ENCODE data around the gene PAM16.

The PAM16 gene

DNA sequence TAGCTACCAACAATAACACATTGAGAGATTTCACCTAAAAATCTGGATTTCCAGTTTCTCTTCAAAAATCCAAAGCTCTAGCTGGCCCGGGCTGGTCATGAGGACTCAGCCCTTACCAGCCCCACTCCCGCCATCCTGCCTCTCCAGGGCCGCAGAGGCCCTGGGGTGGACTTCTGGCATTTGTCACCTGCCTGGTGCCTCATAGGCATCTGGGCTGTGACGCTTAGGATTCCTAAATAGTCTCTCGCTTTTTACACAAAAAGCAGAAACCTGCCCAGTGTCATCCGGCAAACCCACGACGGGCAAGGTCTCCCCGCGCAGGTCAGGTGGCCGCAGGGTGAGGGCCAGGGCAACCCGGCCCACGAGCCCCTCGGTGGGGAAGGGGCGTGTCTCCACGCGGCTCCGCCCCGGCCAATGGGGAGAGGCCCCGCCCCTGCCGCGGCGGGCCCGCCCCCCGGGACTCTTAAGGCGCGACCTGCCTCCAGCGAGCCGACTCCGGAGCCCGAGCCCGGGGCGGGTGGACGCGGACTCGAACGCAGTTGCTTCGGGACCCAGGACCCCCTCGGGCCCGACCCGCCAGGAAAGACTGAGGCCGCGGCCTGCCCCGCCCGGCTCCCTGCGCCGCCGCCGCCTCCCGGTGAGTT lies 20.4 kb upstream of the PAM16 start, which contains the start of gene VASN:
Gene VASN (plus strand): TSS at position 492 of the 644 bp plus-strand sequence. CDS start 9,030 bp downstream, outside the sequence.
- Histone ChIP-seq H3K27ac (ENCODE audit: low read depth, low read length) (no peak within 1 kb of the TSS), H3K4me1 (ENCODE audit: control insufficient read depth, low read length) (peaks cover 35% of the 10 kb centered on the region), H3K9me2 (replicated peaks; ENCODE audit: control insufficient read depth, low read length) (no peaks in the 10 kb centered on the region), H3K27me3 (ENCODE audit: control insufficient read depth, low read length) (peaks cover 5% of the 10 kb centered on the region), H3K4me3 (ENCODE audit: low read length) (peak within 1 kb of the TSS; percentile 56), H3K9me3 (ENCODE audit: control insufficient read depth, insufficient read depth, low read length) (no peaks in the 10 kb centered on the region), H3K36me3 (ENCODE audit: control insufficient read depth, low read length) (peaks cover 5% of the 10 kb centered on the region; the same call in 1 of the 2 replicates), H3K4me2 (ENCODE audit: low read length) (peak within 1 kb of the TSS; percentile 60), H3K79me2 (ENCODE audit: control insufficient read depth, low read length) (no peaks in the 10 kb centered on the region), H4K20me1 (ENCODE audit: control insufficient read depth, insufficient read depth, low read depth, low read length) (peaks cover 19% of the 10 kb centered on the region), H3F3A (ENCODE audit: control insufficient read depth, insufficient read depth) (no peaks in the 10 kb centered on the region)
- TF ChIP-seq, protein P1, sequence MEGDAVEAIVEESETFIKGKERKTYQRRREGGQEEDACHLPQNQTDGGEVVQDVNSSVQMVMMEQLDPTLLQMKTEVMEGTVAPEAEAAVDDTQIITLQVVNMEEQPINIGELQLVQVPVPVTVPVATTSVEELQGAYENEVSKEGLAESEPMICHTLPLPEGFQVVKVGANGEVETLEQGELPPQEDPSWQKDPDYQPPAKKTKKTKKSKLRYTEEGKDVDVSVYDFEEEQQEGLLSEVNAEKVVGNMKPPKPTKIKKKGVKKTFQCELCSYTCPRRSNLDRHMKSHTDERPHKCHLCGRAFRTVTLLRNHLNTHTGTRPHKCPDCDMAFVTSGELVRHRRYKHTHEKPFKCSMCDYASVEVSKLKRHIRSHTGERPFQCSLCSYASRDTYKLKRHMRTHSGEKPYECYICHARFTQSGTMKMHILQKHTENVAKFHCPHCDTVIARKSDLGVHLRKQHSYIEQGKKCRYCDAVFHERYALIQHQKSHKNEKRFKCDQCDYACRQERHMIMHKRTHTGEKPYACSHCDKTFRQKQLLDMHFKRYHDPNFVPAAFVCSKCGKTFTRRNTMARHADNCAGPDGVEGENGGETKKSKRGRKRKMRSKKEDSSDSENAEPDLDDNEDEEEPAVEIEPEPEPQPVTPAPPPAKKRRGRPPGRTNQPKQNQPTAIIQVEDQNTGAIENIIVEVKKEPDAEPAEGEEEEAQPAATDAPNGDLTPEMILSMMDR (IDR thresholded peaks at IDR 0.05; ENCODE audit: low read depth, low read length, poor library complexity, severe bottlenecking): no peak
- TF ChIP-seq EZH2phosphoT487 (IDR thresholded peaks at IDR 0.05; ENCODE audit: borderline replicate concordance, low read length): no peak

DNA sequence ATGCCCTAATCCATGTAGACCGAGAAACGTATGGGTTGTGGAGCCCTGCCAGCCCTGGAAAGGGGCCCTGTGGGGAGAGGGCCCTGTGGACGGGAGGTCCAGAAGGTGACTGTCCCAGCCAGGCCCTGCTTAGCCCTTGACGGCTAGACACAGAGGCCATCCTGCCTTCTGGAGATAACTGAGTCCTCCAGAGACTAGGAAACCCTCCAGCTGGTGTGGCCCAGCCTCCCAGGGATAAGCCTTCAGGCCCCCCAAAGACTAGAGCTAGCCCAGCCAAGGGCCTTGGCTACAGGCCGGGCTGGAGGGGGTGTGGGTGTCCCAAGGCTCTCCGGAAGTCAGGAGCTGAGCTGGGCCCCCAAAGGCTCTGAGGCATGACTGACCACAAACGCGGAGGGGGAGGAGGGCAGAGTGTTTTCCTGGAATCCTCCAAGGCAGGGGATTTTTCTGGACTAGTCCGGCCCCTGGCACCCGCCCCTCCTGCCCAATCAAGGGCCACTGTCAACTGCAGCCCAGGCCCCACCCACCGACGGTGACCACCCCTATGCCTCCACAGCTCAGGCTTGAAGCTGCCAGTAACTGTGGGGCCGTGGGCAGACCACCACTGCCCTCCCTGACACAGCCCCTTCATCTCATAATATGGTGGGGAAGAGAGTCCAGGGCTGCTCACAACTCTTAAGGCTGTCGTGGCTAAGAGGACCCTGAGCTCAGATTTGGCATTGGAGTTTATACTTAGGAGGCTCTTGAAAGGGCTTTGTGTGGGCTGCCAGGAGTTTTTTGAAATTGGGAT lies 19.6 kb upstream of the PAM16 start:
- no peak for TF ChIP-seq EZH2phosphoT487 (IDR thresholded peaks at IDR 0.05; ENCODE audit: borderline replicate concordance, low read length)
- TF ChIP-seq, protein P1 (IDR thresholded peaks at IDR 0.05; ENCODE audit: low read depth, low read length, poor library complexity, severe bottlenecking): no peak
- Histone ChIP-seq H3K9me3 (ENCODE audit: control insufficient read depth, insufficient read depth, low read length) (no peaks in the 10 kb centered on the region), H3K4me1 (ENCODE audit: control insufficient read depth, low read length) (peaks cover 41% of the 10 kb centered on the region), H3K9me2 (replicated peaks; ENCODE audit: control insufficient read depth, low read length) (no peaks in the 10 kb centered on the region), H3K36me3 (ENCODE audit: control insufficient read depth, low read length) (peaks cover 5% of the 10 kb centered on the region; the same call in 1 of the 2 replicates), H3F3A (ENCODE audit: control insufficient read depth, insufficient read depth) (no peaks in the 10 kb centered on the region; the same call in 1 of the 2 replicates), H3K27me3 (ENCODE audit: control insufficient read depth, low read length) (peaks cover 5% of the 10 kb centered on the region), H3K27ac (ENCODE audit: low read depth, low read length) (no peak overlapping the region), H4K20me1 (ENCODE audit: control insufficient read depth, insufficient read depth, low read depth, low read length) (peaks cover 19% of the 10 kb centered on the region), H3K4me2 (ENCODE audit: low read length) (peak overlapping the region; percentile 60), H3K79me2 (ENCODE audit: control insufficient read depth, low read length) (no peaks in the 10 kb centered on the region), H3K4me3 (ENCODE audit: low read length) (peak overlapping the region; percentile 56; the same call in 1 of the 2 replicates)

DNA sequence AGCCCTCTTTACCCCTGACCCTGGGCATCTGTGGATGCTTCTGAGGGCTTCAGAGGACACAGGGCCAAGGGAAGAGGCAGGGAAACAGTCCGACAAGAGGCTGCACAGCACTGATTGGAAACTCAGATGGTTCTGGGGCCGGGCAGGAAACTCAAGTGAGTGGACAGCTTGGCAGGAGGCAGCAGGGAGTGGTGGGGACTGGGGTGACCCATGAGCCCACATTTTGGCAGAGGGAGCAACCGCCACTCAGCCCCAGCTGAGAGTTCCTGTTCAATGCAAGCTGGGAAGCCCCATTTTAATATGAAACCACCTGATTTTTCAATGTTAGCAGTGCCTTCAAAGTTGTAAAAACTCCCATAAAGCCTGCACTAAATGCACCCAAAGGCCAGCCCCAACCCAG lies 19.0 kb upstream of the PAM16 start:
- no peaks in the 10 kb centered on the region for H3K9me2 ChIP-seq (replicated peaks; ENCODE audit: control insufficient read depth, low read length)
- H3K27ac ChIP-seq (ENCODE audit: low read depth, low read length): no peak overlapping the region
- H3F3A ChIP-seq (ENCODE audit: control insufficient read depth, insufficient read depth): no peaks in the 10 kb centered on the region; the same call in 1 of the 2 replicates
- H3K9me3 ChIP-seq (ENCODE audit: control insufficient read depth, insufficient read depth, low read length): no peaks in the 10 kb centered on the region
- H3K4me1 ChIP-seq (ENCODE audit: control insufficient read depth, low read length): peaks cover 47% of the 10 kb centered on the region
- no peak overlapping the region for H3K4me2 ChIP-seq (ENCODE audit: low read length)
- H3K4me3 ChIP-seq (ENCODE audit: low read length): no peak overlapping the region
- peaks cover 5% of the 10 kb centered on the region for H3K27me3 ChIP-seq (ENCODE audit: control insufficient read depth, low read length)
- no peak for TF ChIP-seq EZH2phosphoT487 (IDR thresholded peaks at IDR 0.05; ENCODE audit: borderline replicate concordance, low read length)
- TF ChIP-seq, protein P1 (IDR thresholded peaks at IDR 0.05; ENCODE audit: low read depth, low read length, poor library complexity, severe bottlenecking): no peak
- peaks cover 5% of the 10 kb centered on the region; the same call in 1 of the 2 replicates for H3K36me3 ChIP-seq (ENCODE audit: control insufficient read depth, low read length)
- no peaks in the 10 kb centered on the region for H3K79me2 ChIP-seq (ENCODE audit: control insufficient read depth, low read length)
- H4K20me1 ChIP-seq (ENCODE audit: control insufficient read depth, insufficient read depth, low read depth, low read length): peaks cover 19% of the 10 kb centered on the region
